ENCODE results near the gene CDYL. TPM values are rescaled to one million over a fixed set of nuclear protein-coding genes. Genes with fewer than 3 reads are reported as not detected.

The CDYL gene
- total RNA-seq, 1 donor from 2014 or later: 32.8 TPM

DNA sequence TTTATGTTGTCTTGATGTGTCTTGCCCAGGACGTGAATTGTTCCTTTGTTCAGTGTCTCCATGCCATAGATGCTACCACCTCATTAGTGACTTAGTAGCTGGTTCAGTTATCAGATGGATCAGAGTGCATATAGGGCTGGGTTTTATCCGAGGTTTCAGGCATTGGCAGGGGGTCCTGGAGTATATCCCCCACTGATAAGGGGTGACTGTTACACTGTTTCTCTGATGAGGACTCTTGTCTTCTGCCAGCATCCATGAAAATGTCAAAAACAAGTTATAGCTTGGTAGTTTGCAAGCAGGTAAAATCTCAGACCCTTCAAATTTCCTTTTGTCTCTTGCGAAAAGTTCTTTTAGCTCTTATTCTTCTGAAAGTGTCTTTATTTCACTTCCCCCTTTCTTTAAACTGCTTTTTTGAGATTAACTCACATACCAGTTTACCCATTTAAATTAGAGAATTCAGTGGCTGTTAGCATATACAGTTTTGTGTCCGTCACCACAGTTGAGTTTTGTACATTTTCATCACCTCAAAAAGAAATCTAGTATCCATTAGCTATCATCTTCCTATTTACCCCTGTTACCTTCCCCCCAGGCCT is 109.2 kb downstream of the CDYL start:
- DNase-seq: no peak

GRCh38 chr6:4888841-4889240 is 112.6 kb downstream of the CDYL start:
- no peak for DNase-seq

- DNase-seq: no peak
Measured at GRCh38 chr6:4889701-4890100, 113.5 kb downstream of the CDYL start.

GRCh38 chr6:4890191-4890590 is 114.0 kb downstream of the CDYL start:
- DNase-seq: no peak

- DNase-seq: no peak
Measured at GRCh38 chr6:4890627-4891026, 114.4 kb downstream of the CDYL start.

DNA sequence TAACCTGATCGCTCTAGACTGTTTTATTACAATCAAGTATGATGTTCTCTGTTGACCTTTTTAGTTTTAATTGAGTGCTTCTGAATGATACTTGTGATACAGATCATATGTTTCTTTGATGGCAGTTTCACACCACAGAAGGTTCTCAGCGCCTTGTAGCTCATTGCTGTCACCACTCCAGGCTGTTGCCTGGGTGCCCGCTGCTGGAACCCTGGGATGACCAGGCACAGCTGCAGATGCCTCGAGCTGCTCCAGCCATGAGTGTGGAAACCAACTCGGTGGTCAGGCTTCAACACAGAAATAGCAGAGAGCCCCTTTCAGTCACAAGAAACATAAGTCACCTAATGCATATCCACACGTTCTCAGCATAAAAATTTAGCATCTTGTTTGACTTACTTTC is 114.9 kb downstream of the CDYL start:
- DNase-seq: no peak

- no peak for DNase-seq
Measured at GRCh38 chr6:4892785-4893485, 116.7 kb downstream of the CDYL start.

GRCh38 chr6:4894049-4894448 is 117.8 kb downstream of the CDYL start:
- DNase-seq: no peak

GRCh38 chr6:4895971-4896370 is 119.8 kb downstream of the CDYL start:
- no peak for DNase-seq

GRCh38 chr6:4896401-4896800 is 120.2 kb downstream of the CDYL start:
- DNase-seq: no peak

DNA sequence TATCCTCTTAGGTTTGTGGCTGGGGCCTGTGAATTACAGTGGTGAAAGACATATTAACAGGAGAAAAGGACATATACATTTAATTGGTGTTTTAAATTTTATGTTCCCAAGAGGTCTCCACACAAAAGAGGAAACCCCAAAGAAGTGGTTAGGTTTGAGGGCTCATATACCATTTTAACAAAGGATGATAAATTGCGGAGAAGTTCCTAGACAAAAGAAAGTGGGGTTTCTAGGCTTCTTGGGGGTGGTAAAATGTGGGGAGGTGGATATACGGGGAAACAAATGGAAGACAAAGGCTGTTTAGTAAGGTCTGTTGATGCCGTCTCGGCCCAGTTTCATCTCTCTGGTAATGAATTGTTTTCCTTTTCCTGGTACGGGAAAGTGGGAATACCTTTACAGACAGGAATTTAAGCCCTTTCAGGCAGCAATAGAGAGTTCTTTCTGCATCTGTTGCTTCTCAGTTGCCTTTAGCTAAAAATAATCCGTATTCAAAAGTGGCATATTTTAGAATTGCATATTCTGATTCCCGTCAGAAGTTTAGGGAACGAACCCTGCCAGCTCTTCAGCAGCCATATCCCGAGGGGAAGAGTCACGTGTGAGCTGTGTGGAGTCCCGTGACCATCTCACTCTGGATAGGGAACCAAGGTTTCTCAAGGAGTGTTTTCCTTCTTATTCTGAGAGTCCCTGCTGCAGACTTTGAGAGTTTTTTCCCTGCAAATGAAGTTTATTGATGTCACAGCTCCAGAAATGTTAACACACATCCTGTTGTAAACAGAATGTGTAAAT is 123.2 kb downstream of the CDYL start:
- no peak for DNase-seq

DNA sequence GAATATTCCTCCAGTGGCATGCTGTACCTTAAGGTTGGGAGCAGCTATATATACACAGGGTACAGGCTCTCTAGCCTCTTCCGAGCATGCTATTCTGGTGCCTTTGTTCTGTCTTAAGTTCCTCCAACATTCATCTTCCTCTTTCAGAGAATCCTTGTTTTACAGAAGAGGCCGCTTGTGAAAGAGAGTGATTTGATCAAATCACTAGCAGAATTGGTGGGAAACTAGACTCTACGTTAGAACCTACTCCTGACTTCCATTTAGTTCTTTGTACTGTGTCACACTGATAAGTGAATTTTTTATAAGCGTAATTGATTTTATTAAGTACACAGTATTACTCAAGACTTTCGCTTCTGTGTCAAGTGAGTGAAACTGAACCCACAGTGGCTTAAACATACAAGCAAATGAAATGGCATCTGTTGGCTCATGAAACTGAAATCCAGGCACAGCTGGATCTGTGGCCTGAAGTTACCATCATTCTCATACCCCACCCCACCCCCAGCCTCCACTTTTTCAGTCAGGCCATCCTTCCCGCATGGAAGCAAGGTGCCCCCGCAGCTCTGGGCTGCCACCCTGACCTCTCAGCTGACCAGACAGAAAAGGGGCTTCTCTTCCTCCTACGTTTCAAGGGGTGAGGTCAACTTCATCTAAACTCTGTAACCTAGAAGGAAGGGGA is 125.3 kb downstream of the CDYL start:
- no peak for DNase-seq

DNA sequence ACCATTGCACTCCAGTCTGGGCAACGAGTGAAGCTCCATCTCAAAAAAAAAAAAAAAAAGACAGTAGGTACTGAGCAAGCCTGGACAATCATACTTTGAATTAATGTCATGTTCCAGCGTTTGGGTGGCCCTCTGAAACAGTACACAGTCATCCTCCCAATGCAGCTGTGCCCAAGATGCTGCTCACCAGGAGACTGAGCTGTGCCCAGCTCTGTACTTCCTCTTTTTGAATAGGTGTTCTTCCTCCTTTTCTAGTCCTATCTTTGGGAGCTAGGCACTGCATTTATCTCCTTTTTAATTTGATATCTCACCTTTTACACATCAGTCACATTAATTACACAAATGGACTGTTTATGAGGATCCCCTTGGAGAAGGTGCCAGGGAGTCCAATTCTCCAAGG is 126.2 kb downstream of the CDYL start:
- no peak for DNase-seq

- DNase-seq: no peak
Measured at GRCh38 chr6:4903121-4903520, 126.9 kb downstream of the CDYL start.

GRCh38 chr6:4903751-4904370 is 127.7 kb downstream of the CDYL start:
- DNase-seq: no peak

GRCh38 chr6:4904461-4905025 is 128.3 kb downstream of the CDYL start:
- DNase-seq: no peak

GRCh38 chr6:4905826-4906225 is 129.6 kb downstream of the CDYL start:
- DNase-seq: no peak

DNA sequence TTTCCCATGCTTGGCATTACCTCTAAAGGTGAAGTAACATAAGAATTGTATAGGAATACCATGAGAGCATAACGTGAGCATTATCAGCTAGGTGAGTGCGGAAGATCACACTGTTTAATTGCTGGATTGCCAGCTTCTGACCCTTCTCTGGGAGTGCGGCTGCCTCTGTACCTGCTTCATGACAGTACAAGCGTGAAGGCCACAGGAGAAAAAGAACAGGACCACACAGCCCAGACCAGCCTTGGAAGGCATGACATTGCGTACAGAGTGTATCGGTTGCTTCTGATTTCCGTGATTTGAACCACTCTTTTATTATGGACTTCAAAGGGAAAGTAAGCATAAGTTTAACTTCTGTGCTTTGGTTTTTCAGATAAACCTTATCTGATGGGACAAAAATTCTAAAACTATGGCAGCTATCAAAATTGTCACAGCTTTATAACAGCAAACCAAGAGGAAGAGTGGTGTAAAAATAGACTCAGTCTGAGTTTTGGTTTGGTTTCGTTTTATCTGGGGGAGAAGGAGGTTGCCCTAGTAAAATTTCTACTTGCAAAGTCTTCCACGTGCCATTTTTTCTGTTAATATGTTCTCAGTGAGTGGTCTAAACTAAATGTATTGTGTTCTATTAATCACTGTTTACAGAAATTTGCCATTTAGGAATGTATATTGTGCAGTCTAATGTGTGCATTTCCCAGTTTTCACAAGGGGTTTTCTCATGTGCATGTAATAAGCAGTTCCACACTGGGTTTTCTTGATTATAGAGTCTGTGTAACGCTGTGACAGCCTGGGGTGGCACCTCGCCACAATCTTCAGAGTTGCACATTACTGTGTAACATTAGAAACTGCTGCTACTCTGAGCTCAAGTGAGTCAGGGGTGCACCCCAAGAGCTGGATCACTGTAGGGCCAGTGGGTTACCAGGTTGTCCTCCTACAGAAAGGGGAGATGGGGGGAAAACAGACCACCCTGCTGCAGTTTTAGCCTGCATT is 130.4 kb downstream of the CDYL start:
- DNase-seq: no peak

DNA sequence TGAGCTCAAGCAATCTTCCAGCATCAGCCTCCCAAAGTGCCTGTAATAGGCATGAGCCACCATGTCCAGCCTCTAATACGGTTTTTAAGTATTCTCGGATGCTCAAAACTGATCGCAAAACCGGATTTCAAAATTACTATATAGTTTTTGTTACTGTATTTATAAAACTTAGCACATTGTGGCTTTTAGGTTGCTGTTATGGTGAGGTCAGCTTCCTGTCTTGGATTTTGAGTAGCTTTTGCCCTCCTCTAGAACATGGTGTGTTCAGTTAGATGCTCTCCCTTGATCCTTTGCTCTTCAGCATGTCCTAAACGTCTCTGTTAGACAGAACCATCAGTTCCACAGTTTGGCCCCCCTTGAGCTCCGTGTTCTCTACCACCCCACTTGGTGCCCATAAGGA is 131.4 kb downstream of the CDYL start:
- DNase-seq: no peak

DNA sequence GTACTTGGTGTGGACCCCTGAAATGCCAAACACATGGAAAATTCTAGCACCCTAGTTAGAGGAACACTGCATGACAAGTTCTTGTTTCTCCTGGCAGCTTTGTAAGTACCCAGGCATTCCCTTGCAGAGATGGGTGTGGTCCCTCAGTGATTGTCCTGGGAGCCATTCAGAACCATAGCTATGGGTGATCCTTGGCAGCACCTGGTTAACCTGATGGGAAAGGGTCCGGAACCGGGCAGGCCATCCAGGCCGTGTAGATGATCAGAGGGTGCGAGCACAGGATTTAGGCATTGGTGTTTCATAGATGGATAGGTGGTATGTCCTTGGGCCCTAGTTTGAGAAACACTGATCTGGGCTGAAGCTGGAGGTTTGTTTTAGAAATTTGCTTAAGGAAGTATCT is 131.9 kb downstream of the CDYL start:
- DNase-seq: no peak
